Ovary (tissue), 3 donors: ENCODE data around the gene MAPK1.

ENCODE experiments used
- CTCF ChIP-seq, 3 donors: fragments of 450-650 bp in 2 of 3; fragments of 200-600 bp in 1 of 3; IDR thresholded peaks; one replicate each; pipeline versions ENCODE4 v1.5.1 to v1.8.0; 2016 to 2022; ENCODE audit warnings: antibody characterized with exemption in 3 of 3, mild to moderate bottlenecking in 1 of 3
- POLR2A ChIP-seq: fragments of 450-650 bp; IDR thresholded peaks from one replicate; pipeline ENCODE4 v1.6.1; 2017; ENCODE audit warnings: antibody characterized with exemption, mild to moderate bottlenecking, moderate library complexity
- donor health status: DM: no; HTN: no; CAD: no.

DNA sequence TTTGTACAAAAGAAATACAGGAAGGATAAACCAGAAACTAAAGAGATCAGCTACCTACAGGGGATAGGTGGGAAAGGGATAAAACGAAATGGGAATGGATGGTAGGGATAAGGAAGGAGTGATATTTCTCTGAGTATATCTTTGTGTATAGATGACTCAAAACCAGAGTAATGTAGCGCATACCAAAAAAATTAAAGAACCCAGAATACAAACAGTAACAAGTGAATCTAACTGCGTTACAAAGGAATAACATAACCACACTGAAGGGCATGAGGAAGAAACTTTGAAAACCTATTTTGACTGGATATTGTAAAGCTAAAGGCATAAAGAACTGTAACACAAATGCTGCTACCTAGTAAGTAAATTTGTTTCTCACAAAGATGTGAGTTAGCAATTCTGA is 37.9 kb downstream of the MAPK1 start:
- TF ChIP-seq CTCF (IDR thresholded peaks at IDR 0.05): no peak
- no peak for TF ChIP-seq POLR2A
